Stimulated activated CD4-positive, alpha-beta T cell treated with anti-CD3 and anti-CD28 coated beads, Interleukin-2, amount 100 ng/mL, for 24 hours (primary cell): Measurements from ENCODE around the gene F2RL2.

ENCODE experiments used
- DNase-seq, 2 donors: peaks; one replicate each; pipeline ENCODE4 v3.0.0-alpha.2; 2020

Gene F2RL2

GRCh38 chr5:76622973-76623596 is at the start of gene F2RL2:
TSS of gene F2RL2 (minus strand) at chr5:76623403. CDS start at chr5:76623230, 173 bp downstream.
- DNase-seq: no peak

- no peak for DNase-seq
Measured at GRCh38 chr5:76672242-76672641, 49.0 kb upstream of the F2RL2 start.

GRCh38 chr5:76670508-76670907 is 47.3 kb upstream of the F2RL2 start:
- no peak for DNase-seq

GRCh38 chr5:76669245-76669644 is 46.0 kb upstream of the F2RL2 start:
- no peak for DNase-seq

DNA sequence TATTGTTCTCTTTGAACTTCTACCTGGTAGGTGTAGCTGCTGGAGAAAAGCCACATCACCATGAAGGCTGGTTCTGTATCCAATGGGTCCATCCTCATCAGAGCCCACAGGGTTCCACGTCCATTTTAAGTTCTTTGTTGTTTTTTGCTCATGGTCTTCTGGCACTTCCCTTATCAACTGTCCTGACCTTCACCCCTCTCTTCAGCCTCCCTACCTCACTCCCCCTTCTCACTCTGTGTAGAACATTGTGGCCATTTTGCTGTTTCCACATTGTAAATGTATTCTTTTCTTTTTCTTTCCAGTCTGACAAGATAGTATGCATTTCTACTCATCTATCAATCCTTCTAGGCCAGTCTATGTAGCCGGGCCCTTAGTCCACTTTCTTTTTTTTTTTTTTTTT is 44.3 kb upstream of the F2RL2 start:
- no peak for DNase-seq

DNA sequence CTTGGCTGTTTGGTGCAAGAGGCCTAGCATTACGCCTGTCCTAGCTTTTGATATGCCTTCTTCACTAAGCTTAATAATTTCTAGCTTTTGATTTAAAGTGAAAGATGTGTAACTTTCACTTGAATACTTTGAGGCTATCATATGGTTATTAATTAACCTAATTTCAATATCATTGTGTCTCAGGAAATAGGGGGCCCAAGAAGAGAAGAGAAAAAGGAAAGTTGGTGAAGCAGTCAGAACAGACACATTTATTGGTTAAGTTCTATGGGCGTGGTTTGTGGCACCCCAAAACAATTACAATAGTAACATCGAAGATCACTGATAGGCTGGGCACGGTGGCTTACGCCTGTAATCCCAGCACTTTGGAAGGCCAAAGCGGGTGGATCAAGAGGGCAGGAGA is 40.9 kb upstream of the F2RL2 start:
- DNase-seq: no peak

DNA sequence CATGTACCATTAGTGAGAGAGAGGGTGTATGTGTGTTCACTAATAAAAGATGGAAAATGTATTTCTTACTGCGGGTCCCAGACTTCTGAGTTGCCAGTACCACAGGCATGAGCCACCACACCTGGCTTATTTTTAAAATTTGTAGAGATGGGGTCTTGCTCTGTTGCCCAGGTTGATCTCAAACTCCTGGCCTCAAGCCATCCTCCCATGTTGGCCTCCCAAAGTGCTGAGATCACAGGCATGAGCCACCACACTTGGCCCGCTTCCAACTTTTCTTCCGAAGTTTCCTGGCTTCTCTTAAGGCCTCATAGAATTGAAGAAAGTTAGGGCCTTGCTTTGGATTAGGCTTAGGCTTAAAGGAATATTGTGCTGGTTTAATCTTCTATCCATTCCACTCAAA is 40.4 kb upstream of the F2RL2 start:
- DNase-seq: no peak

- DNase-seq: no peak
Measured at GRCh38 chr5:76662521-76662920, 39.3 kb upstream of the F2RL2 start.

GRCh38 chr5:76660360-76660759 is 37.2 kb upstream of the F2RL2 start:
- DNase-seq: no peak

- DNase-seq: no peak
Measured at GRCh38 chr5:76657683-76658311, 34.6 kb upstream of the F2RL2 start.

DNA sequence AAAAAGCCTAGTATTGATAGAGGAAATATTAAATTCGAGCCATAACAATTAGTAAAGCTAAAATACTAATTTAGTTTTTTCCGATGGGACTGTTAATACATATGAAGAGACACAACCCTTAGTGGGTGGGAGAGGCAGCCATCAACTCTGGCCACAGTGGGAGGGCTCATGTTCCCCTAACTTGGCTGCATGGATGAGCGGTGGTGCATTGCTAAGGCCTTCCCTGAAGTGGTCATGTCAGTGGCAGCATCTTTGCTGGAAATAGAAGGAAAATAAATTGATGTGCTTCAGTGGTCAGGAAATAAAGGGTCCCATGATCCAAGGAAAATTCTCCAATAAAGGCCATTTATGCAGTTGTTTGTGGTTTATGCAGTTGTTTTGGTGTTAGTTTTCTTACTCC is 33.9 kb upstream of the F2RL2 start:
- no peak for DNase-seq

GRCh38 chr5:76652809-76653414 is 29.7 kb upstream of the F2RL2 start:
- no peak for DNase-seq

- no peak for DNase-seq
Measured at GRCh38 chr5:76649140-76649539, 25.9 kb upstream of the F2RL2 start.

DNA sequence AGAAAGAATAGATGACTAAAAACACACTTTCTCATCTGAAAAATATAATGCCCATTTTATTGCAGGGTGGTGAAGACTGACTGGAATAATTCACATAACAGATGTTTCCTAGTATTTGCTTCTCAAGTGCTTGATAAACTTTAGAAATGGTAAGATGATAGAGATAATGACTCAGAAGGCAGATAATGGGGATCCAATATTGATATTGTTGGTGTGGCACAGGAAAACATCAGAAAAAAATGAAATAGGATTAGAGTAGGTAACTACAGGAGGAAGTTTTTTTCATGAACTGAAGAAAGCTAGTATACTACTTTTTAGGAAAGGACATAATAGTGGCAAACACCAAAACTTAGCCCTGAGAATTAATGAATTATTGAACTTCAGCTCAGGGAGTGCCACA is 20.2 kb upstream of the F2RL2 start:
- DNase-seq: no peak

DNA sequence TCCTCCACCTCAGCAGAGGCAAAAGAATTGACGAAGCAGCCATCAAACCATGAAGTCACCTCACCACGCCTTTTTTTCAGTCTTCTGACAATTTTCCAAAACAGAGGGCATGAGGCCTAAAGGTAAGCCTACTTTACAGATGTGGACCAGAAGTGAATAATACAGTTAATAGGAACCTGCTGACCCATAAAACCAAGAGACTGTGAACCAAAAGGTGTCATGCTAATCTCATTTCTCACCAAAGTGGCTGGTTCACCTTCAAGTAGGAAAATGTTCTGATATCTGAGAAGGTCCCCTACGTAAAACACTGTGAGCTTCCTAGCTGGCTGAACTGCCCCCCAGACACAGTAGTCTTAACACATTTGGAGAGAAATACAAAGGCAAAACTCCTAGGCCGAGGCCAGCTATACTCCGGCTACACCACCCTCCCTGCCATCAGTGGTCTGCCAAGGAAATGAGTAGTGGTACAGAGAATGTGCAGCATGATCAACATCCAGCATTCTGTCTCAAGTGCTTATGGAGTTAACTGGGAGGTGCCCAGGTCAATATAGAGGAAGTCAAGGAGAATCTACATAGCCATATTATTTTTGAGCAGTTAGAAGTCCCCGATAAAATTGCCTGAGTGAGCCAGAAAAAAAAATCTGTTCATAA is 19.3 kb upstream of the F2RL2 start:
- no peak for DNase-seq

GRCh38 chr5:76641514-76642120 is 18.4 kb upstream of the F2RL2 start:
- DNase-seq: peak; percentile 71 to 74

GRCh38 chr5:76638479-76638878 is 15.3 kb upstream of the F2RL2 start:
- DNase-seq: no peak

GRCh38 chr5:76637490-76637889 is 14.3 kb upstream of the F2RL2 start:
- DNase-seq: no peak

GRCh38 chr5:76634661-76635060 is 11.5 kb upstream of the F2RL2 start:
- DNase-seq: no peak

DNA sequence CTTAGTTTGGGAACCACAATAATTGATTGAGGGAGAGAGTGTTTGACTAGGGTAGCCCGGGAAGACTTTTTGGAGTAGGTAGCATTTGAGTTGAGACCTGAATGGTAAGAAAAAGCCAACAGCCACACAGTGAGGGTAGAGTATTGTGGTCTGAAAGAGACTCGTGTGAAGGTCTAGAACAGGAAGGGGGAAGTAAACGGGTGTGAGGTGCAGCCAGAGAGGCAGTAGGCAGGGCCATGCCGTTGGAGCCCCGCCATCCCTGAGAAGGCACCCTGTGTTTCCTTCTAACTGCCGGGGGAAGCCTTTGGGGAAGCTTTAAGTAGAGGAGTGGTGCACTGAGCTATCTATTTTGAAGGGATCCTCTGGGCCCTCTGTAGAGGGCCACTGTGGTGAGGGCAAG is 3.5 kb upstream of the F2RL2 start:
- no peak for DNase-seq

DNA sequence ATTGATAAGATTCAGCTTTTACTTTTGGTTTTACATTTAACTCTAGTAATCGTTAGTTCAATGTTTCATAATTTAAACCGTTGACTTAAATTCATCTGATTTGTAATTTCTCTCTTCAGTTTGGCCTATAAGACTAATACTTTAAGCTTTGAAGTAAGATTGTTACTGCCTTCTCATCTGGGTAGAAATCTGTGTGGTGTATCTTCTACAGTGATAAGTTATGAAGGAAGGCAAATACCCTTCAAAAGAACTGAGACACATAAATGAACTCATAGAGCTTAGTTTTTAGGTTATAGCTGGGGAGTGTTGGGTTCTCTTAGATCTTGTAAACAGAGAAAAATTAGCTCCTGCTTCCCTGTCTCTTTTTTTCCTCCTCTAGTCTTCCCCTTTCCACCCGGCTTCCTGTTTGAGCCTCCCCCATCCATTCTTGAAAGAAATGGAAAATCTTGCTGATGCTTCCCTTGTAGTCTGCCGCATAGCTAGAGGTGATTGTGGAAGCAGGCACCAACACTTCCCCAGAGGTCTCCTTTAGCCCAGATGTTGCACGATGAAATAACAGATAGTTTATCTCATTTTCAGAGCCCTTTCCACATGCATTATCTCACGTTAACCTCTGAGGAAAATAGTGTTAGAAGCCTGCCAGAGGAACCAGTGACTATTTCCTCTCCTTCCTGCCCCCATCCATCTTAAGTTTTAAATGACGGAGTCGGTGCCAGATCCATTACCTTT is 2.0 kb upstream of the F2RL2 start:
- DNase-seq: no peak

GRCh38 chr5:76622076-76622475 is 1.1 kb downstream of the F2RL2 start:
- DNase-seq: no peak

GRCh38 chr5:76620166-76620565 is 3.0 kb downstream of the F2RL2 start:
- DNase-seq: no peak
